H1 (cell line): ENCODE measurements around the gene CDKN2B. TPM values are rescaled to one million over a fixed set of nuclear protein-coding genes. Genes with fewer than 3 reads are reported as not detected.

Experiments used
- CTCF ChIA-PET: fragments of 300-600 bp; sonication (Branson Sonifier 250); formaldehyde crosslinking; loops from one replicate; lab custom pipeline; 2021; ENCODE audit not compliant: partially characterized antibody; lab: Charles Lee
- POLR2A ChIA-PET: fragments of 300-600 bp; sonication (Branson Sonifier 250); formaldehyde crosslinking; loops from one replicate; lab custom pipeline; 2021; ENCODE audit warnings: inconsistent platforms; ENCODE audit not compliant: partially characterized antibody; lab: Charles Lee
- DNase-seq, 2 experiments: peaks; one replicate each; pipeline versions ENCODE4 v3.0.0 to v3.0.0-alpha.2; 2010 to 2022; ENCODE audit warnings: low spot score in 2 of 2, low read depth in 1 of 2, mixed read lengths in 1 of 2
- FAIRE-seq: peaks from 2 replicates; lab custom pipeline; 2011; peaks lifted over from hg19 to GRCh38; lab: Jason Lieb, UNC
- H2AFZ ChIP-seq: 2 replicates; pipeline ENCODE4 v1.8.1; 2012; ENCODE audit warnings: low read length, inconsistent platforms
- H2AK5ac ChIP-seq: 2 replicates; pipeline ENCODE4 v1.6.1; 2013; ENCODE audit warnings: low read depth, low read length
- H2BK120ac ChIP-seq: replicated peaks from 2 replicates; pipeline ENCODE3; 2013; ENCODE audit warnings: low read depth, low read length, inconsistent platforms
- H2BK12ac ChIP-seq: 2 replicates; pipeline ENCODE4 v1.6.1; 2013; ENCODE audit warnings: low read depth, low read length
- H2BK15ac ChIP-seq: 2 replicates; pipeline ENCODE4 v1.6.1; 2013; ENCODE audit warnings: low read length
- H2BK20ac ChIP-seq: 2 replicates; pipeline ENCODE4 v1.6.1; 2013; ENCODE audit warnings: low read length
- H2BK5ac ChIP-seq: 2 replicates; pipeline ENCODE4 v1.6.1; 2013; ENCODE audit warnings: low read depth, low read length
- H3K14ac ChIP-seq: 2 replicates; pipeline ENCODE4 v1.6.1; 2013; ENCODE audit warnings: inconsistent platforms; ENCODE audit not compliant: insufficient read length
- H3K18ac ChIP-seq: 2 replicates; pipeline ENCODE4 v1.6.1; 2013; ENCODE audit warnings: low read length; ENCODE audit errors: extremely low read depth
- H3K23ac ChIP-seq: 2 replicates; pipeline ENCODE4 v1.6.1; 2013; ENCODE audit warnings: inconsistent platforms; ENCODE audit not compliant: insufficient read length
- H3K23me2 ChIP-seq: 2 replicates; pipeline ENCODE4 v1.6.1; 2013; ENCODE audit warnings: low read depth, low read length
- H3K27ac ChIP-seq: 2 replicates; pipeline ENCODE4 v1.6.1; 2011; ENCODE audit warnings: low read depth, low read length, inconsistent platforms
- H3K27me3 ChIP-seq, 4 experiments: replicated peaks in 1 of 4; 1 replicate in 1 of 4; 2 replicates in 3 of 4; pipeline versions ENCODE4 v1.6.1 to v1.8.1; 2011 to 2013; ENCODE audit warnings: low read length in 3 of 4, mild to moderate bottlenecking in 3 of 4, inconsistent platforms in 2 of 4, mixed read lengths in 2 of 4, moderate library complexity in 1 of 4; ENCODE audit not compliant: control insufficient read depth in 3 of 4, insufficient read depth in 3 of 4; ENCODE audit errors: extremely low read depth in 1 of 4
- H3K36me3 ChIP-seq, 4 experiments: 2 replicates each; pipeline versions ENCODE4 v1.6.1 to v1.8.1; 2011 to 2013; ENCODE audit warnings: mild to moderate bottlenecking in 4 of 4, low read length in 3 of 4, moderate library complexity in 2 of 4, control low read depth in 1 of 4, inconsistent platforms in 1 of 4; ENCODE audit not compliant: insufficient read depth in 4 of 4, control insufficient read depth in 2 of 4
- H3K4ac ChIP-seq: replicated peaks from 2 replicates; pipeline ENCODE3; 2013; ENCODE audit warnings: low read length, low read depth, mixed read lengths, inconsistent platforms; ENCODE audit not compliant: insufficient read length
- H3K4me1 ChIP-seq, 4 experiments: replicated peaks in 1 of 4; 1 replicate in 1 of 4; 2 replicates in 3 of 4; pipeline versions ENCODE4 v1.6.1 to v1.8.1; 2011 to 2013; ENCODE audit warnings: low read length in 3 of 4, inconsistent platforms in 2 of 4, mixed read lengths in 1 of 4; ENCODE audit not compliant: insufficient read depth in 4 of 4, control insufficient read depth in 3 of 4
- H3K4me2 ChIP-seq, 2 experiments: 2 replicates each; pipeline versions ENCODE4 v1.6.1 to v1.8.1; 2011 to 2013; ENCODE audit warnings: low read depth in 2 of 2, low read length in 2 of 2, control low read depth in 1 of 2, inconsistent platforms in 1 of 2, mild to moderate bottlenecking in 1 of 2; ENCODE audit not compliant: insufficient read depth in 1 of 2
- H3K4me3 ChIP-seq, 4 experiments: fragments of 200-600, 300-600 bp in 1 of 4; sonication (generic), shearing (Covaris generic), sonication (Bioruptor Twin) in 1 of 4; 2 replicates each; pipeline versions ENCODE4 v1.5.1 to v1.8.1; 2011 to 2016; ENCODE audit warnings: low read length in 4 of 4, low read depth in 3 of 4, control low read depth in 2 of 4, inconsistent platforms in 2 of 4, mild to moderate bottlenecking in 2 of 4, mixed read lengths in 1 of 4, moderate library complexity in 1 of 4; ENCODE audit not compliant: insufficient read depth in 2 of 4; ENCODE audit errors: extremely low read depth in 1 of 4
- H3K56ac ChIP-seq: replicated peaks from 2 replicates; pipeline ENCODE3; 2013; ENCODE audit warnings: low read depth, mild to moderate bottlenecking, mixed read lengths, low read length, inconsistent platforms; ENCODE audit not compliant: insufficient read length
- H3K79me1 ChIP-seq: 2 replicates; pipeline ENCODE4 v1.6.1; 2013; ENCODE audit warnings: low read depth, low read length, control low read depth
- H3K79me2 ChIP-seq, 2 experiments: 2 replicates each; pipeline versions ENCODE4 v1.6.1 to v1.8.1; 2012 to 2013; ENCODE audit warnings: low read length in 2 of 2, mild to moderate bottlenecking in 2 of 2, inconsistent platforms in 1 of 2; ENCODE audit not compliant: insufficient read depth in 2 of 2, control insufficient read depth in 1 of 2
- H3K9ac ChIP-seq, 4 experiments: replicated peaks in 1 of 4; 1 replicate in 1 of 4; 2 replicates in 3 of 4; pipeline versions ENCODE4 v1.6.1 to v1.8.1; 2011 to 2013; ENCODE audit warnings: low read depth in 3 of 4, low read length in 3 of 4, control low read depth in 2 of 4, mild to moderate bottlenecking in 2 of 4, moderate library complexity in 2 of 4, inconsistent platforms in 1 of 4; ENCODE audit errors: extremely low read depth in 1 of 4
- H3K9me3 ChIP-seq, 2 experiments: 2 replicates each; pipeline versions ENCODE4 v1.6.1 to v1.8.1; 2012 to 2013; ENCODE audit warnings: mild to moderate bottlenecking in 2 of 2, moderate library complexity in 2 of 2, control low read depth in 1 of 2, inconsistent platforms in 1 of 2, low read depth in 1 of 2, low read length in 1 of 2, mixed read lengths in 1 of 2; ENCODE audit not compliant: insufficient read depth in 2 of 2
- H4K20me1 ChIP-seq, 2 experiments: replicated peaks in 1 of 2; 2 replicates each; pipeline versions ENCODE3 to v1.8.1; 2011 to 2013; ENCODE audit warnings: inconsistent platforms in 2 of 2, low read length in 2 of 2, mild to moderate bottlenecking in 1 of 2; ENCODE audit not compliant: insufficient read depth in 2 of 2, control insufficient read depth in 1 of 2
- H4K5ac ChIP-seq: 2 replicates; pipeline ENCODE4 v1.6.1; 2013; ENCODE audit warnings: low read length, low read depth, mixed read lengths, inconsistent platforms; ENCODE audit not compliant: insufficient read length
- H4K8ac ChIP-seq: 2 replicates; pipeline ENCODE4 v1.8.0; 2013; ENCODE audit warnings: mild to moderate bottlenecking, moderate library complexity, low read length, inconsistent platforms; ENCODE audit not compliant: insufficient read depth; ENCODE audit errors: extremely low read depth
- H4K91ac ChIP-seq: replicated peaks from 2 replicates; pipeline ENCODE3; 2013; ENCODE audit warnings: low read length, mixed read lengths, inconsistent platforms; ENCODE audit not compliant: insufficient read length
- ASH2L ChIP-seq: fragments of 200-600, 300-600 bp; sonication (generic); IDR thresholded peaks from one replicate; pipeline ENCODE4 v1.7.1; 2017; ENCODE audit warnings: low read length
- BCL11A ChIP-seq, 2 experiments: IDR thresholded peaks; one replicate each; pipeline ENCODE4 v1.6.1; 2011; ENCODE audit warnings: low read depth in 2 of 2, low read length in 2 of 2, mild to moderate bottlenecking in 2 of 2
- CREB1 ChIP-seq: IDR thresholded peaks from 2 replicates; pipeline ENCODE4 v1.6.1; 2012; ENCODE audit warnings: inconsistent platforms
- EZH2 ChIP-seq: fragments of 200-600 bp; sonication (generic); IDR thresholded peaks from 2 replicates; pipeline ENCODE4 v1.7.1; 2012; ENCODE audit warnings: low read depth, mild to moderate bottlenecking, moderate library complexity, low read length, inconsistent platforms; ENCODE audit not compliant: severe bottlenecking
- GABPA ChIP-seq: IDR thresholded peaks from 2 replicates; pipeline ENCODE4 v1.6.1; 2011; ENCODE audit warnings: mild to moderate bottlenecking, low read length, moderate library complexity, borderline replicate concordance; ENCODE audit not compliant: insufficient read depth
- KDM4A ChIP-seq: IDR thresholded peaks from one replicate; pipeline ENCODE4 v1.7.1; 2012; ENCODE audit warnings: low read depth, mild to moderate bottlenecking, moderate library complexity, low read length, inconsistent platforms; ENCODE audit not compliant: severe bottlenecking
- MAFK ChIP-seq: IDR thresholded peaks from 2 replicates; pipeline ENCODE4 v1.6.1; 2012; ENCODE audit warnings: low read depth, mild to moderate bottlenecking, improper control_type of control experiment, low read length
- POU5F1 ChIP-seq: IDR thresholded peaks from 2 replicates; pipeline ENCODE4 v1.6.1; 2011; ENCODE audit warnings: low read depth, mild to moderate bottlenecking, low read length, moderate library complexity
- RNF2 ChIP-seq: fragments of 200-900, 300-1000 bp; sonication (generic); IDR thresholded peaks from 2 replicates; pipeline ENCODE4 v1.7.1; 2016; ENCODE audit warnings: borderline replicate concordance, low read depth, mild to moderate bottlenecking, antibody characterized with exemption, low read length; ENCODE audit not compliant: poor library complexity, severe bottlenecking; ENCODE audit errors: missing control alignments
- SP2 ChIP-seq: IDR thresholded peaks from 2 replicates; pipeline ENCODE4 v1.6.1; 2012; ENCODE audit warnings: mild to moderate bottlenecking, low read length, inconsistent platforms
- SP4 ChIP-seq: IDR thresholded peaks from 2 replicates; pipeline ENCODE4 v1.6.1; 2012; ENCODE audit warnings: low read length, inconsistent platforms
- SUZ12 ChIP-seq: fragments of 200-600 bp; sonication (generic); IDR thresholded peaks from 2 replicates; pipeline ENCODE4 v1.6.1; 2012; ENCODE audit warnings: mild to moderate bottlenecking, inconsistent platforms, low read length, moderate library complexity, mixed read lengths
- TAF1 ChIP-seq: IDR thresholded peaks from 2 replicates; pipeline ENCODE4 v1.6.1; 2011; ENCODE audit warnings: mild to moderate bottlenecking, low read depth, low read length
- polyA plus RNA-seq, 7 experiments: library from polyadenylated mRNA; depleted of rRNA in 3 of 7; stranded (reverse) in 5 of 7; unstranded in 2 of 7; fragments of >200 nt in 5 of 7; fragments of 200-250 nt in 2 of 7; gene quantifications; 1 replicate in 5 of 7; 2 replicates in 1 of 7; 4 replicates in 1 of 7; pipeline versions ENCODE4 v1.2.1 to v1.2.3, GENCODE V29; 2011 to 2013; ENCODE audit warnings: missing spikeins in 2 of 7, mixed read lengths in 2 of 7
- total RNA-seq: library from RNA; stranded (reverse); fragmentation: NEBNext Ultra II Directional; extraction: Animal tissue kit (Norgen Biotek cat#: 25700); gene quantifications from 2 replicates; pipeline ENCODE4 v1.2.1, GENCODE V29; 2021

CDKN2B gene
- total and polyA plus RNA-seq, 2 of the 8 experiments (the other 6 are each of a cell fraction or from before 2014, with no cell fraction given), result 0.20 to 0.88 TPM

DNA sequence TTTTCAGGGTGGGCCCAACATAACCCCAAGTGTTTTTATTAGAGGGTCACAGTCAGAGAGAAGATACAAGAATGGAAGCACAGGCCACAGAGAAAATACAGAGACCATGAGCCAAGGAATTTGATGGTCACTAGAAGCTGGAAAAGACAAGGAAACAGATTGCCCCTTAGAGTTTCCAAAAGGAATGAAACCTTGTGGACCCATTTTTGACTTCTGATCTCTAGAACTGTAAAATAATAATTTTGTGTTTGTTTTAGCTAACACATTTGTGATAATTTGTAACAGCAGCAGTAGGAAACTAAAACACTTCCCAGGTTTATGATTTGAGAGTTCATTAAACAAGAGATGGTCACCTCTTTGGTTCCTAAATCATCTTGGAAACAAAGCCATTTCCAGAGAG is 36.7 kb downstream of the CDKN2B start:
- POLR2A ChIA-PET, result no interaction called here
- H2BK15ac ChIP-seq, result no peak overlapping the region

More for the DNA sequence above, 36.7 kb downstream of the CDKN2B start:
- Histone ChIP-seq H3K27ac (no peak overlapping the region), H3K23ac (no peak overlapping the region), H3K18ac (no peak overlapping the region), H3K36me3 (peaks cover 0 to 8% (median 0%) of the 10 kb centered on the region in 4 experiments; a peak in 2 of 8 replicates), H2AK5ac (no peak overlapping the region), H2BK20ac (no peak overlapping the region), H3K4me1 (peaks cover 7 to 16% (median 11%) of the 10 kb centered on the region in 4 experiments; a peak in 6 of 7 replicates), H3K4ac (no peak overlapping the region), H2AFZ (no peak overlapping the region), H3K9ac (no peak overlapping the region), H3K9me3 (0 out of 4 replicates have a peak, but pooled peaks cover 0 to 3% of the 10 kb centered on the region in 2 experiments), H3K4me3 (no peak overlapping the region), H2BK12ac (no peak overlapping the region), H3K23me2 (peaks cover 8% of the 10 kb centered on the region; the same call in 1 of the 2 replicates), H3K79me2 (no peaks in the 10 kb centered on the region), H4K20me1 (peaks cover 15 to 29% of the 10 kb centered on the region in 2 experiments), H3K56ac (no peak overlapping the region), H2BK5ac (no peak overlapping the region), H4K91ac (no peak overlapping the region), H4K8ac (no peak overlapping the region), H3K14ac (no peak overlapping the region), H3K27me3 (peaks cover 75 to 98% (median 90%) of the 10 kb centered on the region in 4 experiments), H3K79me1 (no peaks in the 10 kb centered on the region), H2BK120ac (no peak overlapping the region), H3K4me2 (no peak overlapping the region), H4K5ac (no peak overlapping the region)
- DNase-seq (no peak), FAIRE-seq (no peak)
- TF ChIP-seq TAF1 (no peak), KDM4A (no peak), CREB1 (no peak), POU5F1 (no peak), MAFK (no peak), SUZ12 (peak; percentile 5; the same call in 1 of the 2 replicates), GABPA (no peak), EZH2 (peak; percentile 12), ASH2L (no peak), RNF2 (peak; percentile 62), BCL11A (IDR thresholded peaks at IDR 0.05; ENCODE audit: low read depth in 2 of 2, low read length in 2 of 2) (no peak), SP4 (no peak), SP2 (no peak)
- CTCF ChIA-PET, result interaction anchor here (1.8 to 7.4 kb wide), 2 partner anchors 35 to 159 kb away, joined by 11 to 57 read pairs; partner anchors contain the start of gene CDKN2B
